HG02870 (cell line): Measurements from ENCODE around the gene SNX9.
"Not testable (repeated sequence)": the region's sequence is repeated elsewhere in the genome, so short reads cannot be mapped to it uniquely, and the experiment has no call there.

Experiments used
- ATAC-seq: cut with Tn5 transposase; IDR thresholded peaks from one replicate; pipeline ENCODE4 v1.9.1; 2021; ENCODE audit warnings: mild to moderate bottlenecking, moderate library complexity; ENCODE audit not compliant: unreplicated experiment

Gene SNX9

DNA sequence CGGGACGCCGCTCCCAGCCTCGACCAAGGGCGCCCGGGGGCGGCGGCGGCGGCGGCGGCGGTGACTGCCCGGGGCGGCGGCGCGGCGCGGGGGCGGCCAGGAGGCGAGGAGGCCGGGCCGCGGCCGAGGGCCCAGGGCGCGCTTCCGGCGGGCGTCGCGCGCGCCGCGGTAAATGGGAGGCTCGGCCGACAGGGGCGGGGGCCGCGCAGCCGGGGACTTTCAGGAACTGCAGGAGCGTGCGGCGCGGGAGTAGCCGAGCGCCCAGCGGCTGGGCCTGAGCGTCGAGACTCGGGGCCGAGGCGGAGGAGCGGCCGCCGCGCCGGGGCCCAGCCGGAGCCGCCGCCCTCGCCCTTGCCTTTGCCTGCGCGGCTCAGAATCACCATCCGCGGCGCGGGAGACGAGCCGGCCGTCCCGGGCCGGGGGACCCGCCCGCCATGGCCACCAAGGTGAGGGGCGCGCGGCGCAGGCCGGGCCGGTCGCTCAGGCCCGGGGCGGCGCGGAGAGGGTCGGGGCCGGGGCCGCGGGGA, at the start of gene SNX9:
SNX9 (plus strand) TSS at position 246 of the 527 bp plus-strand sequence; CDS start at position 435, 189 bp downstream.
- ATAC-seq: peak; percentile 47

- ATAC-seq: no peak
Measured at GRCh38 chr6:157773248-157773773, 49.7 kb upstream of the SNX9 start.

DNA sequence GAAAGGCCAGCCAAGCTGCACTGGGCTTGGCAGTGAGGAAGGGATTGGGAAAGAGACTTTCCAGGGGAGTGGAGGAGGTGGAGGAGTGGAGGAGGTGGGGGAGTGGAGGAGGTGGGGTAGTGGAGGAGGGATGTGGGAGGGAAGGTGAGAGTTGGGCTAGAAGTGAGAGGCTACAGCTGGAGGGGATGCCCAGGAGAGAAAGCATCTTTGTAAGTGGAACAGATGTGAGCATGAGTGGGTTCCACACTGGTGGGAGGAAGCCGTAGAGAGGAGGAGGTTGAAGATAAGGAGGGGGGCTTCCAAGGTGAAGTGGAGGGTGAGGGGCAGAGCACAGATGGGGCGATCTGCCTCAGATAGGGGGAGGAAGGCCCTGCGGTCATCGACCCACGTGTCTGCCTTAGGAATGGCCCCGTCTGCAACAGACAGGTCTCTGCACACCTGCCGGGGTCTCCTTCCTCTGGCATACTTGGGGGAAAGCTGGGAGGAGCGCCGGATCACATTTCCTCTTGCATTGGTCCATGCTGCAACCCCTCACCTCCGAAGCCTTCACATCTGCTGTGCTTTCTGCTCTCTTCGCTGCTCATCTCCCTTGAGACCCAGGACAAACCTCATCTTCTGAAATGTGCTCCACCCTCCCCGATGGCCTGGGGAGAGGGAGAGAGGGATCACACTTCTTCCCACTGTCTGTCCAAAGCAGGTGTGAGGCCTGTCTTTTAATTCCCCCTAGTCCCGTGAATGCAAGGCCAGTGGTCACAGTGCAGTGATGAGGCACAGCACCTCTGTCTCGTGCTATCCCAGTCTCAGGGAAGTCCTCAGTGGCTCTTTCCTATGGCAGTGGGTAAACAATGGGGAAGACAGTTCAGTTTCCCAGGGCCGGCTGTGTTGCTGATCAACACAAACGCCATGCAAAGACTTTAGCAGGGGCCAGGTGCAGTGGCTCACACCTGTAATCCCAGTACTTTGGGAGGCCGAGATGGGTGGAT, 48.6 kb upstream of the SNX9 start:
- no peak for ATAC-seq

DNA sequence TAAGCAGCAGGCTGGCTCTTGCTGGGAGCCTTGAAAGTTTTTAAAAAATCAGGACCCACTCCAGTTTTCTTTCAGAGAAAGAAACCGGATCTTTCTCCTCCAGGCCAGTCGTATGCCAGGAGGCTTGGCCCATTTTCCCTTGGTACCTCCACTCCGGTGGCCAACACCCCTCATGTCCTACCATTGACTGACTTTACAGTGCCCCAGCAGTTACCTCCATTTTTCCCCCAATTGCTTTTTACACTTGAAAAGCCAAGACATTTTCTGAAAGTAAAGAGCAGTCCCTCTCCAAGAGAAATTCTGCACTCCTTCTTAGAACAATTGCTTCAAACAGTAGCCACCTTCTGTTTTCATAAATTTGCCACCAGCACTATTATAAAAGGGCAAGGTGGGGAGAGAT, 47.7 kb upstream of the SNX9 start:
- ATAC-seq: no peak

DNA sequence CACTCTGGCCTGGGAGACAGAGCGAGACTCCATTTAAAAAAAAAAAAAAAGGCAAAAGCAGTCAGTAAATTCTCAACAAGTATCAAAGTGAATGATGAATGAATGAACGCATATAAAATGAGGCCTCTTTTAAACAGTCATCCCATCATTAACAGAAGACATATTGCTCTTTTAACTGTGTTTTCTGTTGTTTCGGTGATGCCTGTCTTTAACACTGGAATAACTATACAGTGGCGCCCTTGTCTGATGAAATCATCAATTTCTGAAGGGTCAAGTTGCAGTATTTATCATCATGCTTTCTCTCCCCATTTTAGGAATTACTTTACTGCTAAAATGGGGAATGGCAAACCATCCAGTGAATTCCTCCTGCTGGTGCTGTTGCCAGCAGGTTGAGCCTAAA, 45.7 kb upstream of the SNX9 start:
- no peak for ATAC-seq

- ATAC-seq: no peak
Measured at GRCh38 chr6:157778719-157779118, 44.3 kb upstream of the SNX9 start.

DNA sequence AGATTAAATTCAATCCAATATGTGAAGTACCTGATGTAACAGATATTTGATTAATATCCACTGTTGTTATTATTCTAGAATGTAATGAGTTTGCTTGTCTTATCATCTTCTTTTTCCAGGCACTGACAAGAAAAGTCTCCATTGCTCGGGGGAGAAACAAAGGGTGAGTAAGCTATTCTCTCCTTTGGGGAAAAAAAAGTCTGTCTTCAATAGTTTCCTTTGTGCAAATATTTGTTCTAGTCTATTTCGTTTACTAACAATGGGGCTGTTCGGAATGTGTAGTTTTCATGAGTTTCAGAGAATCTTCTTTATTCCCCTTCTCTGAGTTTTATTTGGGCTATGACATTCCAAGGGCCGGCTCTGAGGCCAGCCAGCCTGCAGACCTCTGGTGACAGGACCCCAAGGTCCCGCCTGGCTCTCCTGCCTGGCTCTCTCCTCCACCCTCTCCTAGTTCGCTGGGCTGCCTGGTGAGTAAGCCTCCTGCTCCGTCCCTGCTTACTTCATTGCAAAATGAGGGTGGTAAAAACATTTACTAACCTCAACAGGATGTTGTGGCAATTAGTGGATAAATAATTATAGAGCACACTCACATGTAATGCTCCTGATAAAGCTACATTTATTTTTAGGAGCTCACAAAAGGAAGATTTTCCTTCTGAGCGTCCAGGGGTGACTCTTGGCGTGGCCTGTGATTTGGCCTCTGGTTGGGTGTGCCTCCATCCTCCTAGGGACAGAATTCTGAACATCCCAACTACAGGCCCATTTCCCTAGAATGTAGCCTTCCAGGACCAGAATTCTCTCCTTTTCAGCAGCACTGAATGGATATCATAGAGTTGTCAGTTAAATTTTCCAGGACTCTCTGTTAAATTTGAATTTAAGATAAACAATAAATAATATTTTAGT, 43.1 kb upstream of the SNX9 start:
- no peak for ATAC-seq

GRCh38 chr6:157785636-157786035, 37.4 kb upstream of the SNX9 start:
- no peak for ATAC-seq

- ATAC-seq: no peak
Measured at GRCh38 chr6:157786221-157786620, 36.8 kb upstream of the SNX9 start.

- no peak for ATAC-seq
Measured at GRCh38 chr6:157787080-157787479, 36.0 kb upstream of the SNX9 start.

DNA sequence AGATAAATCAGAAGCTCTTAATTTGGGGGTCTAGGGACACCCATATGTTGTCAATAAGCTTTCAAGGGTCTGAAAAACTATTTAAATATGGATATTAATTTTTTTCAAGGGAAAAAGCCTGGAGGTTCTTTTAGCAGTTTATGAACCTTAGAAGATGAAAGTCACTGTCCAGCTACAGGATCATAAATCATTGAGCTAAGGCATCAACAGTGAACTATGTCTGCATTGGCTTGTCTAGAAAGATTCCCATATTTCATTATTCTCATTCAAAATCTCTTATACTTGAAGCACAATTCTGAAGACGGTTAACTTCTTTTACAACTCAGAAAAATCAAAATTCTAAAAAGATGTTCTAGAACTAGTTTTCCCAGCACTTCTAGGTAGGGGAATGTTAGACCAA, 34.9 kb upstream of the SNX9 start:
- no peak for ATAC-seq

- ATAC-seq: no peak
Measured at GRCh38 chr6:157789297-157789696, 33.7 kb upstream of the SNX9 start.

GRCh38 chr6:157789861-157790260, 33.2 kb upstream of the SNX9 start:
- no peak for ATAC-seq

DNA sequence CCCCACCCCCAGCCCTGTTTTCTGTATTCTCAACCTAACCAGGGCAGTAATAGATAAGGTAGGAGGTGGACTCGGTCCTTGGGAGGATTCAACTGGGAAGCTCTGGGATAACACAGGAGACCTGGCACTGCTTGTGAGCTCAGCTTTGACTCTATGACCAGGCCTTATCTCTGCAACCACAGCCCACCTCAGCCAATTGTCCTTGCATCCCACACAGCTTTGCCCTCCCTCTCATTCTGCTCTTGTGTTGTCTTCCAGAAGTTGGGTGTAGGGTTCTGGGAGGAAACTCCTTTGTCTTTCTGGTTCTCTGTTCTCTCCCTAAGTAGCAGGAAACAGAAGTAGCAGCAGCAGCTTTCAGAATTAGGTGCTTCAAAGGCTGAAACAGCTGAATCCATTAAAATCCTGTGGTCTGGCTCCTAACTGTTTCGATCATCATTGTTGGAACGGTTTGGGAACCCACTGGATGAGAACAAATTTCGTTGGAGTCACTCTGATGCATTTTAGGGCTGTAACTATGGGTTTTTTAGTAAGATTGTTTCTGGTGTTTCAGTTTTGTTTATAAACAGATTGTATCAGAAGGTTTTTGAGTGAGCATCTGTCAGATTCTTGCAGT, 32.4 kb upstream of the SNX9 start:
- no peak for ATAC-seq

- no peak for ATAC-seq
Measured at GRCh38 chr6:157791450-157791849, 31.6 kb upstream of the SNX9 start.

DNA sequence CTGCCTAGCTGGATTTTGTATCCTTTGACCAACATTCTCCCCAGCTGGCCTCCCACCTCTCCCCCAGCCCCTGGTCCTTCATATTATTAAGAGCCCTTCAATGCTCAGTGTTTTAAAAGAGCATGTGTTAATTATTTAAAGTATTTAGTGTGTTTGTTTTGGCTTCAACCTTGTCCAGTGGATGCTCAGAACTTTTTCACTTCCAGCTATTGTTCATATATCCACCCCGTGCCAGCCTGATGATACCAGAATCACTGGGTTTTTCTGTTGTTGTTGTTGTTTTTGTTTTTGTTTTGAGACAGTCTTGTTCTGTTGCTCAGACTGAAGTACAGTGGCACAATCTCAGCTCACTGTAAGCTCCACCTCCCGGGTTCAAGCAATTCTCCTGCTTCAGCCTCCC, 30.4 kb upstream of the SNX9 start:
- ATAC-seq: no peak

GRCh38 chr6:157794012-157794411, 29.0 kb upstream of the SNX9 start:
- not testable (repeated sequence) for ATAC-seq

GRCh38 chr6:157795841-157796240, 27.2 kb upstream of the SNX9 start:
- no peak for ATAC-seq

- no peak for ATAC-seq
Measured at GRCh38 chr6:157798851-157799250, 24.2 kb upstream of the SNX9 start.

- ATAC-seq: not testable (repeated sequence)
Measured at GRCh38 chr6:157799561-157799960, 23.5 kb upstream of the SNX9 start.
